ENCODE results near the gene FAM168A. TPM values are rescaled to one million over a fixed set of nuclear protein-coding genes. Genes with fewer than 3 reads are reported as not detected.
"Not testable (repeated sequence)": the region's sequence is repeated elsewhere in the genome, so short reads cannot be mapped to it uniquely, and the experiment has no call there.

FAM168A gene
- total and polyA plus RNA-seq, 2 experiments from 2014 or later = 6.3 to 24.5 TPM

- Histone ChIP-seq H3K27me3 (no peaks in the 10 kb centered on the region), H3K9me2 (replicated peaks; ENCODE audit: insufficient read depth) (no peaks in the 10 kb centered on the region), H3K79me2 (peaks cover 29% of the 10 kb centered on the region), H3K36me3 (replicated peaks; ENCODE audit: insufficient read depth, low read depth) (no peaks in the 10 kb centered on the region), H3K4me3 (no peak overlapping the region), H3K4me1 (ENCODE audit: insufficient read depth) (no peaks in the 10 kb centered on the region), H3K4me2 (no peak overlapping the region), H2AFZ (no peak overlapping the region), H3K9me3 (ENCODE audit: low read depth) (no peaks in the 10 kb centered on the region), H3K27ac (no peak overlapping the region), H4K20me1 (ENCODE audit: insufficient read depth, poor library complexity, severe bottlenecking) (no peaks in the 10 kb centered on the region)
- 79% methylated on average over 2 of the region's 2 CpGs for WGBS (ENCODE audit: low lambda C conversion rate, missing lambda C conversion rate)
- TF ChIP-seq CTCF (IDR thresholded peaks at IDR 0.05; ENCODE audit: poor library complexity) (no peak), EZH2phosphoT487 (IDR thresholded peaks at IDR 0.05; ENCODE audit: low read depth, severe bottlenecking, unreplicated experiment) (no peak), EZH2 (IDR thresholded peaks at IDR 0.05; ENCODE audit: borderline replicate concordance) (no peak)
- DNase-seq (ENCODE audit: low spot score) = no peak
Measured at GRCh38 chr11:73578592-73579185, 19.2 kb downstream of the FAM168A start.

DNA sequence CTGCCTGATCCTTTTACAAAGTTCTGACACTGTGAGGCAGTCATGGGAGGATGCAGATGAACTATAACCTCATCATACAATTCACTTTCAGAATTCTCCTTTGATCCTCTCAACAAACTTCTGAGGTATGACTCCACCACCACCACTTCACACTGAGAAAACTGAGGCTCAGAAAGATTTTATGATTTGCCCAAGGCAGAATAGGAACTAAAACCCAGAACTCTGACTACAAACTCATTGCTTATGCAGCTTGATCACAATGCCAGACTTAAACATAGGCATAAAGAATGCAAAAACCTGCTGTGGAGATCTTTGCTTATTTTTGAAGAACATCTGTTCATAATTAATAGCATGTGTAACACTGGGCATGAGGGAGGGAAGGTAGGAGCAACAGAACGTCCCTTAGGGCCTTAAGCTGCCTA is 20.4 kb downstream of the FAM168A start:
- no peaks in the 10 kb centered on the region for H3K27me3 ChIP-seq
- no peak overlapping the region for H3K4me3 ChIP-seq
- no peaks in the 10 kb centered on the region for H3K4me1 ChIP-seq (ENCODE audit: insufficient read depth)
- no peaks in the 10 kb centered on the region for H3K9me2 ChIP-seq (replicated peaks; ENCODE audit: insufficient read depth)
- H2AFZ ChIP-seq = no peak overlapping the region
- TF ChIP-seq CTCF (IDR thresholded peaks at IDR 0.05; ENCODE audit: poor library complexity) (no peak), EZH2 (IDR thresholded peaks at IDR 0.05; ENCODE audit: borderline replicate concordance) (no peak), EZH2phosphoT487 (IDR thresholded peaks at IDR 0.05; ENCODE audit: low read depth, severe bottlenecking, unreplicated experiment) (no peak)
- H4K20me1 ChIP-seq (ENCODE audit: insufficient read depth, poor library complexity, severe bottlenecking) = no peaks in the 10 kb centered on the region
- no peaks in the 10 kb centered on the region for H3K36me3 ChIP-seq (replicated peaks; ENCODE audit: insufficient read depth, low read depth)
- H3K9me3 ChIP-seq (ENCODE audit: low read depth) = no peaks in the 10 kb centered on the region
- DNase-seq (ENCODE audit: low spot score) = no peak
- WGBS (ENCODE audit: low lambda C conversion rate, missing lambda C conversion rate) = 50% methylated on average over 1 of the region's 1 CpG
- H3K79me2 ChIP-seq = peaks cover 29% of the 10 kb centered on the region
- no peak overlapping the region for H3K4me2 ChIP-seq
- no peak overlapping the region for H3K27ac ChIP-seq

DNA sequence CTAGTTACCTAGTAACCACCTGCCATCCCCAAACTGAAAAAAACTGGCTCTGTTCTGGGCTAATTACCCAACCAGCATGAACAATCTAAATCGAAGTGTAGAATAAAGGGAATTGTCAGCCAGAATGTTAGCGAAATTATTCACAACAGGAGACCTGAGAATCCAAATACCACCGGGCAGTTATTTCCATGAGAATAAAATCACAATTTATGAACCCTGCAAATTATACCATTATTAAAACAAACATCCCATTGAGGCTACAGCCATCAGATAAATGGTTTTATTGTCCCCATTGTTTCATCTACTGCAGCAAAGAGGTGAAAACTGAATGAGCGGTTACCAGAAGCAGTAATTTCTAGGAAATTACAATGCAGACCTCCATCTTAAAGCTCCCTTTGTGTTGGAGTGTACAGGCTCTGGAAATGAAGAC is 21.7 kb downstream of the FAM168A start:
- Histone ChIP-seq H3K9me3 (ENCODE audit: low read depth) (no peaks in the 10 kb centered on the region), H2AFZ (no peak overlapping the region), H3K27ac (no peak overlapping the region), H3K79me2 (peaks cover 20% of the 10 kb centered on the region), H3K36me3 (replicated peaks; ENCODE audit: insufficient read depth, low read depth) (no peaks in the 10 kb centered on the region), H3K4me2 (no peak overlapping the region), H4K20me1 (ENCODE audit: insufficient read depth, poor library complexity, severe bottlenecking) (no peaks in the 10 kb centered on the region), H3K27me3 (no peaks in the 10 kb centered on the region), H3K4me3 (no peak overlapping the region), H3K4me1 (ENCODE audit: insufficient read depth) (no peaks in the 10 kb centered on the region), H3K9me2 (replicated peaks; ENCODE audit: insufficient read depth) (no peaks in the 10 kb centered on the region)
- WGBS (ENCODE audit: low lambda C conversion rate, missing lambda C conversion rate) = 92% methylated on average over 4 of the region's 4 CpGs
- no peak for DNase-seq (ENCODE audit: low spot score)
- no peak for TF ChIP-seq CTCF (IDR thresholded peaks at IDR 0.05; ENCODE audit: poor library complexity)
- TF ChIP-seq EZH2 (IDR thresholded peaks at IDR 0.05; ENCODE audit: borderline replicate concordance) = no peak
- TF ChIP-seq EZH2phosphoT487 (IDR thresholded peaks at IDR 0.05; ENCODE audit: low read depth, severe bottlenecking, unreplicated experiment) = no peak

GRCh38 chr11:73571982-73572381 is 25.9 kb downstream of the FAM168A start:
- H3K4me3 ChIP-seq; DNase-seq (ENCODE audit: low spot score); H3K9me2 ChIP-seq (replicated peaks; ENCODE audit: insufficient read depth); H3K27ac ChIP-seq; H3K27me3 ChIP-seq; H3K4me1 ChIP-seq (ENCODE audit: insufficient read depth); H2AFZ ChIP-seq; H3K36me3 ChIP-seq (replicated peaks; ENCODE audit: insufficient read depth, low read depth); H4K20me1 ChIP-seq (ENCODE audit: insufficient read depth, poor library complexity, severe bottlenecking); H3K9me3 ChIP-seq (ENCODE audit: low read depth); H3K4me2 ChIP-seq: not testable (repeated sequence)
- WGBS (ENCODE audit: low lambda C conversion rate, missing lambda C conversion rate) = 100% methylated on average over 1 of the region's 30 CpGs
- peaks cover 19% of the 10 kb centered on the region for H3K79me2 ChIP-seq
